Measurements from ENCODE around the gene RNLS.
"Not testable (repeated sequence)": the region's sequence is repeated elsewhere in the genome, so short reads cannot be mapped to it uniquely, and the experiment has no call there.

RNLS gene

GRCh38 chr10:88332503-88333247 lies 250.4 kb downstream of the RNLS start:
- DNase-seq = no peak

GRCh38 chr10:88330174-88330573 lies 252.9 kb downstream of the RNLS start:
- no peak for DNase-seq

- peak in 1 of 2 donors; percentile 21 for DNase-seq
Measured at GRCh38 chr10:88322324-88323063, 260.6 kb downstream of the RNLS start.

- DNase-seq = no peak
Measured at GRCh38 chr10:88319960-88320517, 263.1 kb downstream of the RNLS start.

GRCh38 chr10:88318803-88319202 lies 264.3 kb downstream of the RNLS start:
- peak in 1 of 2 donors; percentile 10 for DNase-seq

- no peak for DNase-seq
Measured at GRCh38 chr10:88317099-88317498, 266.0 kb downstream of the RNLS start.

- DNase-seq = no peak
Measured at GRCh38 chr10:88316292-88316861, 266.7 kb downstream of the RNLS start.

GRCh38 chr10:88315755-88316154 lies 267.4 kb downstream of the RNLS start:
- no peak for DNase-seq

GRCh38 chr10:88314362-88314761 lies 268.8 kb downstream of the RNLS start:
- DNase-seq = no peak

- no peak for DNase-seq
Measured at GRCh38 chr10:88313878-88314277, 269.2 kb downstream of the RNLS start.

GRCh38 chr10:88312855-88313254 lies 270.3 kb downstream of the RNLS start:
- no peak for DNase-seq

GRCh38 chr10:88311264-88311663 lies 271.9 kb downstream of the RNLS start:
- DNase-seq = no peak

GRCh38 chr10:88309365-88309764 lies 273.8 kb downstream of the RNLS start:
- no peak for DNase-seq

- not testable (repeated sequence) for DNase-seq
Measured at GRCh38 chr10:88308361-88308760, 274.8 kb downstream of the RNLS start.

GRCh38 chr10:88299787-88300186 lies 283.3 kb downstream of the RNLS start:
- DNase-seq = no peak

GRCh38 chr10:88297103-88297502 lies 286.0 kb downstream of the RNLS start:
- DNase-seq = no peak

GRCh38 chr10:88293651-88294230 lies 289.4 kb downstream of the RNLS start:
- no peak for DNase-seq

GRCh38 chr10:88293073-88293472 lies 290.0 kb downstream of the RNLS start:
- DNase-seq = no peak

- DNase-seq = no peak
Measured at GRCh38 chr10:88292185-88292514, 291.0 kb downstream of the RNLS start.

GRCh38 chr10:88291289-88292184 lies 291.6 kb downstream of the RNLS start:
- DNase-seq = no peak

- DNase-seq = no peak
Measured at GRCh38 chr10:88289342-88289741, 293.8 kb downstream of the RNLS start.

GRCh38 chr10:88288320-88289059 lies 294.6 kb downstream of the RNLS start:
- DNase-seq = no peak

Measured in CD4-positive, alpha-beta T cell treated with Interleukin-4 for 1 hour (primary cell).